Ishikawa (cell line): ENCODE measurements around the gene ATP10D.

ENCODE experiments used
- CEBPB ChIP-seq: IDR thresholded peaks from 2 replicates; pipeline ENCODE4 v1.6.1; 2012
- EP300 ChIP-seq: IDR thresholded peaks from 2 replicates; pipeline ENCODE4 v1.6.1; 2012; ENCODE audit warnings: borderline replicate concordance
- FOXM1 ChIP-seq: IDR thresholded peaks from 2 replicates; pipeline ENCODE4 v1.6.1; 2012; ENCODE audit warnings: low read depth, borderline replicate concordance
- TAF1 ChIP-seq: IDR thresholded peaks from 2 replicates; pipeline ENCODE4 v1.6.1; 2012; ENCODE audit warnings: low read depth, mild to moderate bottlenecking
- TCF12 ChIP-seq: IDR thresholded peaks from 2 replicates; pipeline ENCODE4 v1.6.1; 2012; ENCODE audit warnings: low read depth
- TEAD4 ChIP-seq: IDR thresholded peaks from 2 replicates; pipeline ENCODE4 v1.6.1; 2012
- YY1 ChIP-seq: IDR thresholded peaks from 2 replicates; pipeline ENCODE4 v1.6.1; 2012; ENCODE audit warnings: low read depth
- ZBTB7A ChIP-seq: IDR thresholded peaks from 2 replicates; pipeline ENCODE4 v1.6.1; 2012; ENCODE audit warnings: low read depth

DNA sequence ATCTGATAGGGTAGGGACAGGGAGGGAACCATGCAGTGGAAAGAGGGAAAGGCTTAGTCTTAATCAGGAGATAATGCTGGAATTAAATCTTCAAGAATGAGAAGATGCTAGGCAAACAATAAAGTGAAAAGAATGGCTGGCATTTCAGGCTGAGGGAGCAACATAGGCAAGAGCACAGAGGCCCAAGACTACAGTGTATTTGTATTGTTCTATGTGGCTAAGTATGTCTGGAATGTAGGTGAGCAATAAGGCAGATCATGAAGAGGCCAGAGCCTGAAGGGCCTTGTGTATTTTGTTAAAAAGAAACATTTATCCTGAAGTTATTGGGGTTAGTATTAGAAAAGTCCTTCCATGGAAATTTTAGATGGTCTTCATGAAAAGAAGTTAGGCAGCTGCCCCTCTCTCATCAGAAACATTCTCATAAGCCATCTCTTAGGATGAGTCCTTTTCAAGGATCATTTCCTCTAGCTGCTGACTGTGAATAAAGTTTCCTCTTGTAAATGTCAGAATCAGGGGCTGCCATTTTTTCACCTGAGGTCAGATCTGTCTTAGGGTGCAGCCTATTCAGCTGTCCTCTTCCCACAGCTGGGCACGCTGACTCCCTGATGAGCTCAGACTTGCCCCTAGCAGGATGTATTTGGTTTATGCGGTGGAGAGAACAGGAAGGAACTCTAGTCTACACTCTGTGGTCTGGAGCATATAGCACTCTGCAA is 46.3 kb downstream of the ATP10D start:
- TF ChIP-seq TEAD4 (peak; percentile 89), FOXM1 (no peak), EP300 (no peak), TAF1 (no peak), TCF12 (no peak), CEBPB (no peak), ZBTB7A (no peak), YY1 (no peak)
